HG03135 (cell line): ENCODE measurements around the gene IL36B.

Experiments used
- ATAC-seq: cut with Tn5 transposase; IDR thresholded peaks from one replicate; pipeline ENCODE4 v1.9.1; 2021; ENCODE audit warnings: mild to moderate bottlenecking, moderate library complexity; ENCODE audit not compliant: unreplicated experiment

The IL36B gene

DNA sequence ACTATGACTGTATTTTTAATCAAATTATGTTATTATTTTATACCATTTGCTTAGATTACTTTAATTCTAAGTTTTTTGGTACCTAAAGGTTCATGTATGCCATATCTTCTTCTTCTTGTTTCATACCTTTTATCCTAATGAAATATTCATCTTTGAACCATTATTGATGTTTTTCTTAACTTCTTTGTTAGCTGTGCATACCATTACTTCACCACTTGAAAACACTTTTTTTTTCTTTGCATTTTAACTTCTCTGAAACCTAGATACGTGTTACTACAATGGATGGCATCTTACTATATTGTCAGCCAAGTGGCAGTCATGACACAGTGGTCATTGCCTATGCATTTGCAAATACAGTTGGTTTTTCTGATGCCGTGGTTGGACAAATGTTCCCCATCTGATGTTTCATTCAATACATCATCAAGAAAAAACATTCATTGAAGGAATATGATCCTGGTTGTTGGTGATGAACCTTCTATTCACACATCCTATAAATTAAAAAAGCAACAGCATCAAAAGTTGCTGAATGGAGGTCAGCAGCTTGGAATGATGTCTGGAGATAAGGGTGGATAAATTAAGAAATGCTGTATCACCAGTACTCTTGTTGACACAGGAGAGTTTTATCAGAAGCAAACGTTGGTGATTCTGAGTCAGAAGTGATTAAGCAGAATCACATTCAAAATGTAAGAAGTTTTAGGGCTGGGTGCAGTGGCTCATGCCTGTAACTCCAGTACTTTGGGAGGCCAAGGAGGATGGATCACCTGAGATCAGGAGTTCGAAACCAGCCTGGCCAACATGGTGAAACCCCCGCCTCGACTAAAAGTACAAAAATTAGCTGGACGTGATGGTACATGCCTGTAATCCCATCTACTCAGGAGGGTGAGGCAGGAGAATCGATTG is 40.0 kb downstream of the IL36B start:
- ATAC-seq: no peak

DNA sequence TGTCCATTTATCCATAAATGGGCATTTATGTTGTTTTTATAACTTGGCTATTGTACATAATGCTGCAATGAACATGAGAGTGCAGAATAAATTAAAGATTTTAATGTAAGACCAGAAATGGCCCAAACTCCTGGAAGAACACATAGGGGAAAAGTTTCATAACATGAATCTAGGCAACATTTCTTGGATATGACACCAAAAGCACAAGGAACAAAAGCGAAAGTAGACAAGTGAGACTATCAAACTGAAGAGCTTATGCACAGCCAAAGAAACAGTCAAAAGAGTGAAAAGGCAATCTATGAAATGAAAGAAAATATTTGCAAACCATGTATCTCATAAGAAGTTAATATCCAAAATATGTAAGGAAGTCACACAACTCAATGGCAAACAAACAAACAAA is 41.6 kb downstream of the IL36B start:
- ATAC-seq: no peak

DNA sequence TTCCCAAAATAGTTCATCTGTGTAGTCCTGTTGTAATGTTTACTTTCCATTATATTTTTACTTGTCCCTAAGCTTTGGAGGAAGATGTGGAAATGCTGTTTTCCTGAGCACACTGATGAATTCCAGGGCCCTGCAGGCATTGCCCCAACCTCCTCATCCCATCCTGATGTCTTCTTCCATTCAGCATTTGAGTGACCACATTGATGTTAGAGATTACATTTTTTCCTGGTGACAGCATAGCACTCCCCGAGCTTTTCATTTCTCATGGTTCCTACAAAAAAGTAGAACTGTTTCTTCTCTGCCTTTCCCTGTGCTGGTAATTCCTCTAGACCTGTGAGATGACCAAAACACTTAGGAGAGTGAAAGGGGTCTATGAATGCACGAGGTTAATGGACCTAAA is 42.6 kb downstream of the IL36B start:
- no peak for ATAC-seq

DNA sequence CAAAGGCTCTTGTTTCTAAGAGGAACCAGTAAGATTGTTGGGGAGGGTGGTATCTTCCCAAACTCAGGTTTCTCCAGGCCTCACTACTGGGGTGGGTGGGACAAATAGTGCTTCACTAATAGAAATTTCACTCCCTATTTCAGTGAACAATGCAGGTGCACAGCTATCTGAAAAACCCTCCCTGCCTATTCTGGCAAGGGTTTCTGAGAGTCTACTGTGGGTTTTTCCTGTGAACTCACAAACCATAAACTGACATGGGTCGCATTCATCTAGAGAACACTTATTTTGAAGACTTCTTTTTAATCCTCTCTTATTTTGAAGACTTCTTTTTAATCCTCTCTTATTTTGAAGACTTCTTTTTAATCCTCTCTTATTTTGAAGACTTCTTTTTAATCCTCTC is 43.0 kb downstream of the IL36B start:
- ATAC-seq: no peak

DNA sequence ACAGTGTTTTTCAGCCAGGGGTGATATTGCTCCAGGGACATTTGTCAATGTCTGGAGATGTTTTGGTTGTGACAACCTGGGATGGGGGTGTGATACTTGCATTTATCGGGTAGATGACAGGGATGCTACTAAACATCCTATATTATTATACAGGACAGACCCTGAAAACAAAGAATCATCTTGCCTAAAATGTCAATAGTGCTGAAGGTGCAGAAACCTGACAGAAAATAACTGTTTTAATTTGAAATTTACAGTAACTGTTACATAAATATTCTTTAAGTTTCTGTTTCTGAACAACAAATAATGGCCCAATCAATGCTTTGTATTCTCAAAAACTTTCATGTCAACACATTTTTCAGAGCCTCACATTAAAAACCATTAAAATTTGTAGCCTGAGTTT is 45.4 kb downstream of the IL36B start:
- no peak for ATAC-seq

DNA sequence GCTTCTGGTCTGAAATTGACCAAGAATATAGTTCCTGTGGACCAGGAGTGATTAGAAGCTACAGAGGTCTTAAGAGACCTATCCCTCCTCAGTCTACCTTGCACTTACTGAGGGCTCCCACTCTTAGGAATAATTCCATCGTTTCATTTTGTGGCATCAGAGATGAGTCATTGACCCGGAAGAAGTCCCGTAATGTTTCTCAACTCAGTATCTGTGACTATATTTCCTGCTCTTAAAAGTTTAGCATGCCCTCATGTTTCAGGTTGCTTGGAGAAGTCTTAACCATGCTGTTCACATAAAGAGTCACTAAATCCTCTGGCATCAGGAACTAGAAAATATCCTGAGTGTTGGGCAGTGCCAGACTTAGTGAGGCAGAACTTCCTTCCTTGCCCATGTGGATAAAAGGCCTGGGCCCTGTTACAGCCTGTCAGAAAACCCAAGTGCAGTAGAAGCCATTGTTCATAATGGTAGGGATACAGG is 47.6 kb downstream of the IL36B start, which contains the start of gene IL36A:
Gene IL36A, plus strand, starts transcription at position 430 of the 480 bp plus-strand sequence. CDS start 413 bp downstream, outside the sequence.
- ATAC-seq: no peak

DNA sequence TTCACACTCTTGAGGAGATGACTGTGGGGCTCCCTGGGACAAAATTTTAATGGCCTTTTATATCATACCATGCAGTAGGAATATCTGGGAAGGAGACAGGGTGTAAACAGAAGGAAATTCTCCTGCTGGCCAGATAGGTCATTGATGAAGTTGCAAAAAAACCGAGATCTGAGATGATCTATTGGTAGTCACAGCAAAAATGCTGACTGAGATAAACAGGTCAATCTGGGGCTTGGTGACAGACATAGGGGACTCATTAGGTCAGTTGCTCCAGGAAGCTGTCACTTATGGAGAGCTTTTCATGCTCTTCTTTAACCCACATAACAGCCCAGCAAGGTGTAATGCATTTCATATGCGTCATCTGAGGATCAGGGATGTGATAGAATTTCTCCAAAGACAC is 50.0 kb downstream of the IL36B start:
- no peak for ATAC-seq

DNA sequence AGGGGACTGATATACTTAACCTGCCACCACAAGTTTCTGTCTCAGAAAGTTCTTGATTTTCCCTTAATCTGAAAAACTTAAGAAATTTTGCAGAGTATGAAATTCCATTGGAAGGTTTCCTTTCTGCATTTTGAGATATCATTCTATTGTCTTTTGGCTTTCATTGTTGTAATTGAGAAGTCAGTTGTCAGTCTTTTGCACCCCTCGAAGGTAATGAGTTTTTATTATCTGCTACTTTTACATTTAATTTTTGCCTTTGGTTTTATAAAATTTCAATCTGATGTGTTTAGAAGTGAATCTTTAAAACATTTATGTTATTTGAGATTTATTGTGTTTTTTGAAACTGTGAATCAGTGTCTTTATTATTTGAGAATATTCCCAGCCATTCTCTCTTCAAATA is 52.2 kb downstream of the IL36B start:
- no peak for ATAC-seq

DNA sequence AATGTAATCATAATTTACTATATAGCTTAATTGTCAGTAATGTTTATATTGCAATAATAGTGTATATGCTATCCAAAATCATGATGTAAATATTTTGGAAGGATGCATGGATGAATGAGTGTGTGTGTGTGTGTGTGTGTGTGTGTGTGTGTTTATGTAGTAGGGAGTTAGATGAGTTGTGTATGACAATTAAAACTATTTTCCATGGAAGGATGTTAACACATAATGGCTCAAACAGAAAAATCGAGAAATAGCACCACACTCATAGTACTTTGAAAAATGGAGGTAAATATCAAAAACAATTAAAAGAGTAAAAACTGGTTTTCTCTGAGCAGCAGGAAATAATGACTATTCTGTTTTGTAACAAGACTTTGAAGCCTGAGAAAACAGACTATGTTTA is 55.5 kb downstream of the IL36B start:
- no peak for ATAC-seq

DNA sequence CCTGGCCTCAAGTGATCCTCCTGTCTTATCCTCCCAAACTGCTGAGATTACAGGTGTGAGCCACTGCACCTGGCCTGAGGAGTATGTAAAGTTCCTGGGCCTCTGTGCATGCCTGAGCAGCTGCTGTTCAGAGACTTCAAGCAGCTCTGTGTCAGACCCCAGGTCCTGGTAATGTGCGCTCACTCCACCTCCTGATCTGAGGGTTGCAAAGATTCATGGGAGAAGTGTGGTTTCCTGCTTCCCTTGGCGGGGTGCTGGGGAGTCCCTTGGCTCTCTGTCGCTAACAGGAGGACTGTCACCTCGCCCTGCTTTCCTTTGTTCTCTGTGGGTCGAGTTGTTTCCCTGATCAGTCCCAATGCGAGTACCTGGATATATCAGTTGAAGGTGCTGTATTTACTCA is 56.0 kb downstream of the IL36B start:
- no peak for ATAC-seq

DNA sequence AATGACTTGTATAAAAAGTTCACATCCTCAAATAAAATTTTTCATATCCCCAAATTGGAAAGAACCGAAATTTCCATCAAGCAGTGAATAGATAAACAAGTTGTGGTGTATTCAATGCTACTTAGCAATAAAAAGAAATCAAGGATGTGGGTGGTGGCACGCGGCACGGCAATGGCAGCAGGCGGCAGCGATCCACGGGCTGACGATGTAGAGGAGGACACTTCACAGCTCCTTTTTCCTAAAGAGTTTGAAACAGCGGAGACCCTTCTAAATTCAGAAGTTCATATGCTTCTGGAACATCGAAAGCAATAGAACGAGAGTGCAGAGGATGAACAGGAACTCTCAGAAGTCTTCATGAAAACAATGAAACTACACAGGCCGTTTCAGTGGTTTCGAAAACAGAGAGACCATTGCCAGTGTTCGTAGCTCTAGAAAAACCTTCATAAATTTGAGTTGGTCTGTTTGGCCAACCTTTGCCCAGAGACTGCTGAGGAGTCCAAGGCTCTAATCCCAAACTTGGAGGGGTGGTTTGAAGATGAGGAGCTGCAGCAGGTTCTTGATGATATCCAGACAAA is 57.2 kb downstream of the IL36B start:
- no peak for ATAC-seq

DNA sequence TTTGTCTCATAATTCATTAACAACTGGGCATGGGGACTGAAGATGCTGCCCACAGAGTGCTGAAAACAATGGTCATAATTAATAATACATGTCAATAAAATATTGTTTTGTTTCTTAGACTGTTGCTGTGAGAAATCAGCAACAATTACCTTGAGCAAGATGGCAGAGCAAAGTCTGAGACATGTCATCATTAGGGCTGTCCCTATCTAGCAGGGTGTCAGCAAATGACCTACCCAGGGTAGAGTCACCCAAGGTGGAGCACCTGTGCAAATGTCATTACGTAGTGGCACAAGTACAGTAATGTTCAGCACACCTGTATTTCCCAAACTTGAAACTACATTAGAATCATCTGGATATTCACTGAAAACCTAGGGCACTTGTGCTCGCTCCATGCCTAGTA is 58.0 kb downstream of the IL36B start:
- no peak for ATAC-seq

DNA sequence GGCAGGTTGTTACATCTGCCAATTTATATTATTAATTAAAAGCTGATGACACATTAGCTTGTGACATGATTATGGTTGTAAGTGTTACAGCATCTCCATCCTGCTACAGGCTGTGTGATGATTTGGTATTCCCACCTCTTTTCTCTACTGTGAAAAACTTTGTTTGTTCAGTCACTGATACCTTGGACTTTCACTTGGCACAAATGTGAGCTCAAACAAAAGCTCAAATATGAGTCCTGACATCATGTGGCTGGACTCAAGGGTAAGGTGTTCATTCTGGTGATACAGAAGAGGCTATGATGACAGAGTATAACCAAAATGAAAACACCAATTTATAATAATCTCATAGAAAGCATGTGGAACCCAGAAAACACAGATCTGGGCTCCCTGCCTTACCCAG is 58.8 kb downstream of the IL36B start:
- no peak for ATAC-seq

DNA sequence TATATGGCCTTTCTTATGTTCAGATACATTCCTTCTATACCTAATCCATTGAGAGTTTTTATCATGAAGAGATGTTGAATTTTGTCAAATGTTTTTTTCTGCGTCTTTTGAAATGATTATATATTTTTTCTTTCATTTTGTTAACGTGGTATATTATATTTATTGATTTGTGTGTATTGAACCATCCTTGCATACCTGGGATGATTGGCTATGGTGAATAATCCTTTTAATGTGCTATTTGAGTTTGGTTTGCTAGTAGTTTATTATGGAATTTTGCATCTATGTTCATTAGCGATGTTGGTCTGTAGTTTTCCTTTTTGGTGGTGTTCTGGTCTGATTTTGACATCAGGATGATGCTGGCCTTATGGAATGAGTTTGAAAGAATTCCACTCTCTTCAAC is 63.1 kb downstream of the IL36B start:
- ATAC-seq: no peak

DNA sequence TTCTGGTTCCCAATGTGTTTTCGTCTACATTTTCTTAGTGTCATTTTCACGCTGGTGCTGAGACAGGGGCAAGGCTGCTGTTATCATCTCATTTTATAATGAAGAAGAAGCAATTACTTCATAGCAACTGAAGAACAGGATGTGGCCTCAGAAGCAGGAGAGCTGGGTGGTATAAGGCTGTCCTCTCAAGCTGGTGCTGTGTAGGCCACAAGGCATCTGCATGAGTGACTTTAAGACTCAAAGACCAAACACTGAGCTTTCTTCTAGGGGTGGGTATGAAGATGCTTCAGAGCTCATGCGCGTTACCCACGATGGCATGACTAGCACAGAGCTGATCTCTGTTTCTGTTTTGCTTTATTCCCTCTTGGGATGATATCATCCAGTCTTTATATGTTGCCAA is 67.6 kb downstream of the IL36B start:
- ATAC-seq: no peak

DNA sequence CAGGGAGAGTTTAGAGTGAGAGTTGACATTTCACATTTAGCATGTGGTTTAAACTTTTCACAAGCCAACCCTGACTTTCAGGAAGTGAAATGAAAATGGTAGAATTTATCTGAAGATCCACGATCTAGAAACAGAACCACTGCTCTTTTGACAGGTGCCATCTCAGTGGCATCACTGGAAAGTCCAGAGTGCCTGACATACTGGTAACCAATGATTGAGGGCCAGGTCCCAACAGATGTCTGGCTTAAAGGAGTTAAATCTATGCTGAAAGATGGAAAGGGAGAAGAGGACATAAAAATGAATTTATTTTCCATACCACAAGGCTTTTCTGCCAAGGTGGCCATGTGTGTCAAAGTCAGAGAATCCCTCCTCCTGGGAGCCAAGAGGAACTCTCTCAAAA is 72.1 kb downstream of the IL36B start:
- no peak for ATAC-seq

DNA sequence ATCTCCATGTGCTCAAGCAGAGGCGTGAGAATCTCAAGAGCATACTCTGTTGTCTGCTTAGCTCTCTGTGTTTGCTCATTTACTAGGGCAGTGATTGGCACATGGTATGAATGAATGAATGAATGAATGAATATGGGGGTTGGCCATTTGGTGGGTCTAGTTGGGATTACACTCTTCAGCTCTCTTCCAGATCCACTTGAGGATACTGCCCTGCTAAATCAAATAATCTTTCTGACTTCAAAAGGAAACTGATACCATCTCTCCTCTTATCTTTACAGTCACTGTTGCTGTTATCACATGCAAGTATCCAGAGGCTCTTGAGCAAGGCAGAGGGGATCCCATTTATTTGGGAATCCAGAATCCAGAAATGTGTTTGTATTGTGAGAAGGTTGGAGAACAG is 72.9 kb downstream of the IL36B start:
- ATAC-seq: no peak

DNA sequence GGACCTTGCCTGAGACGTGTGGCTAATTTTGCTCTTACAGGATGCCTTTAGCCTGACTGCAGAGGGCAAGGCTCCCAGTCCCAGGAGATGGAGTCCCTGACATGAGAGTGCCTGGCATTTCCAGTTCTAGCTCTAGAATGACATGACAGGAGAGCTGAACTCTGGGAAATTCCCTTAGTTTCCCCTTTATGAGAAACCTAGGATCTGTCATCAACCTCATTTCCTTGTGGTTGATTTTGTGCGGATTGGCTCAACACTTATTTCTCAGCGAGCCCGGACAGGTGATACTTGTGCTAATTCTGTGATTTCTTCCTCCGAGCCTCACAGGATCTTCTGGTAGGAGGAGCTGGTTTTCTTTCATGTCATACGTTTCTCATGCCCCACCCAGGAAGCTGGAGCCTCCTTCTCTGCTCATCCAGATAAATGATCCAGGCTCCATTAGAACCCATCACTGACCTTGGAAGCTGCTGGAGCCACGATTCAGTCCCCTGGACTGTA is 75.1 kb downstream of the IL36B start, which contains the start of gene IL36G:
Gene IL36G, plus strand, starts transcription at position 448 of the 498 bp plus-strand sequence. CDS start 633 bp downstream, outside the sequence.
- ATAC-seq: no peak
